Measurements from ENCODE around the gene TTC19.

TTC19 gene

GRCh38 chr17:15952916-15953790 lies 46.5 kb upstream of the TTC19 start:
- Histone ChIP-seq H3K4me3 (ENCODE audit: low read depth, low read length) (no peak overlapping the region), H3K36me3 (ENCODE audit: control insufficient read depth in 2 of 2, insufficient read depth in 1 of 2, low read length in 2 of 2) (peaks cover 0 to 10% of the 10 kb centered on the region in 2 experiments; a peak in 1 of 3 replicates), H3K27ac (ENCODE audit: extremely low read depth, low read depth, low read length) (no peak overlapping the region), H3K4me1 (ENCODE audit: control insufficient read depth, insufficient read depth, low read length) (no peaks in the 10 kb centered on the region; the same call in none of the 2 replicates), H3K9me3 (ENCODE audit: control insufficient read depth, insufficient read depth, low read depth, low read length) (no peaks in the 10 kb centered on the region)
- CTCF ChIA-PET, result interaction anchor here (0.7 to 1.6 kb wide), 2 partner anchors 8 to 44 kb away, joined by 4 to 6 read pairs; partner anchors contain the start of gene ADORA2B
- TF ChIP-seq ZIC2 (tag by site-specific recombination; IDR thresholded peaks at IDR 0.05), result 0 out of 2 replicates have a peak, but pooled peaks have one; percentile 9
- TF ChIP-seq SETDB1 (IDR thresholded peaks at IDR 0.05; ENCODE audit: insufficient read length, low read length), result no peak
- TF ChIP-seq ZNF23 (tag by site-specific recombination; IDR thresholded peaks at IDR 0.05; ENCODE audit: borderline replicate concordance), result no peak
- no peak for TF ChIP-seq PBX3 (CRISPR knock-in tag; IDR thresholded peaks at IDR 0.05)
- TF ChIP-seq PRDM2 (tag by site-specific recombination; IDR thresholded peaks at IDR 0.05; ENCODE audit: borderline replicate concordance), result no peak
- TF ChIP-seq ZNF561 (tag by site-specific recombination; IDR thresholded peaks at IDR 0.05; ENCODE audit: borderline replicate concordance), result no peak
- no peak for TF ChIP-seq TCF7L2 (IDR thresholded peaks at IDR 0.05; ENCODE audit: borderline replicate concordance, low read depth, low read length)
- no peak for TF ChIP-seq KLF16 (tag by site-specific recombination; IDR thresholded peaks at IDR 0.05)
- POLR2A ChIA-PET, result interaction anchor here (0.6 to 1.6 kb wide), 2 partner anchors 47 to 825 kb away, joined by 3 to 5 read pairs; partner anchors contain the start of genes TTC19 and ZSWIM7

GRCh38 chr17:15954222-15954621 lies 45.4 kb upstream of the TTC19 start:
- Histone ChIP-seq H3K27ac (ENCODE audit: extremely low read depth, low read depth, low read length) (no peak overlapping the region), H3K9me3 (ENCODE audit: control insufficient read depth, insufficient read depth, low read depth, low read length) (no peaks in the 10 kb centered on the region), H3K36me3 (ENCODE audit: control insufficient read depth in 2 of 2, insufficient read depth in 1 of 2, low read length in 2 of 2) (peaks cover 0 to 10% of the 10 kb centered on the region in 2 experiments; a peak in 1 of 3 replicates), H3K4me1 (ENCODE audit: control insufficient read depth, insufficient read depth, low read length) (no peaks in the 10 kb centered on the region; the same call in none of the 2 replicates), H3K4me3 (ENCODE audit: low read depth, low read length) (no peak overlapping the region)
- POLR2A ChIA-PET, result no interaction called here
- CTCF ChIA-PET, result interaction anchor here (1.6 kb wide), 1 partner anchor 9 kb away, joined by 6 read pairs; the partner anchor contains the start of gene ADORA2B
- TF ChIP-seq BCL6B (tag by site-specific recombination; IDR thresholded peaks at IDR 0.05) (0 out of 2 replicates have a peak, but pooled peaks have one; percentile 36), ZNF426 (tag by site-specific recombination; IDR thresholded peaks at IDR 0.05) (no peak), ZNF138 (tag by site-specific recombination; IDR thresholded peaks at IDR 0.05; ENCODE audit: borderline replicate concordance) (no peak), ZNF398 (tag by site-specific recombination; IDR thresholded peaks at IDR 0.05) (no peak)
